ENCODE data around the gene PPT1.

GRCh38 chr1:40133839-40134238 is 36.8 kb upstream of the PPT1 start:
- TF ChIP-seq CTCF (IDR thresholded peaks at IDR 0.05): no peak
- no peak for TF ChIP-seq POLR2A (IDR thresholded peaks at IDR 0.05)

All from prostate gland (tissue), 2 donors.